ENCODE measurements around the gene IGHMBP2. TPM values are rescaled to one million over a fixed set of nuclear protein-coding genes. Genes with fewer than 3 reads are reported as not detected.

IGHMBP2 gene
- total and polyA plus RNA-seq, 8 donors = 8.5 to 41.3 (median 12.4) TPM

- DNase-seq (no peak), FAIRE-seq (no peak), ATAC-seq (no peak)
- intact Hi-C loops (cut with DNase I) = no loop called here
- Histone ChIP-seq H3K4me3 (no peak overlapping the region), H3K27ac (no peak overlapping the region), H3K4me1 (no peaks in the 10 kb centered on the region), H3K9me3 (no peaks in the 10 kb centered on the region), H3K36me3 (no peaks in the 10 kb centered on the region), H3K27me3 (no peaks in the 10 kb centered on the region)
- TF ChIP-seq CTCF (IDR thresholded peaks at IDR 0.05) = no peak
- WGBS, 2 donors = 82 to 85% methylated on average over 8 of the region's 8 CpGs
Observed at GRCh38 chr11:68857037-68857586, 46.6 kb upstream of the IGHMBP2 start.

DNA sequence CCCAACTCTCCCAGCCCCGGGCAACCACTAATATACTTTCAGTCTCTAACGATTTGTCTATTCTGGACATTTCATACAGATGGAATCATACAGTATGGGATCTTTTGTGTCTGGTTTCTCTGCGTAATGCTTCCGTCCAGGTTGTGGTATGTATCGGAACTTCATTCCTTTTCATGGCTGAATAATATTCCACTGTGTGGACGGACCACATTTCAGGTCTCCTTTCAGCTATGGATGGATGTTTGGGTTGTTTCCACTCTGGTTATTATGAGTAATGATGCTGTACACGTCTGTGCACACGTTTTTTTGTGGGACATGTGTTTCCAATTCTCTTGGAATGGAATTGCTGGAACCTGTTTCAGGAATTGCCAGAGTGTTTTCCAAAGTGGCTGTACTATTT, 44.6 kb upstream of the IGHMBP2 start:
- H3K27ac ChIP-seq = no peak overlapping the region
- H3K4me1 ChIP-seq = no peaks in the 10 kb centered on the region
- ATAC-seq (no peak), DNase-seq (no peak), FAIRE-seq (no peak)
- no peak overlapping the region for H3K4me3 ChIP-seq
- no peaks in the 10 kb centered on the region for H3K9me3 ChIP-seq
- intact Hi-C loops (cut with DNase I) = no loop called here
- no peaks in the 10 kb centered on the region for H3K27me3 ChIP-seq
- TF ChIP-seq CTCF (IDR thresholded peaks at IDR 0.05) = no peak
- WGBS, 2 donors = 76 to 79% methylated on average over 8 of the region's 8 CpGs
- no peaks in the 10 kb centered on the region for H3K36me3 ChIP-seq

- Histone ChIP-seq H3K36me3 (no peaks in the 10 kb centered on the region), H3K4me3 (no peak overlapping the region), H3K4me1 (no peaks in the 10 kb centered on the region), H3K27me3 (no peaks in the 10 kb centered on the region), H3K27ac (no peak overlapping the region), H3K9me3 (no peaks in the 10 kb centered on the region)
- no peak for DNase-seq
- 76 to 79% methylated on average over 6 of the region's 6 CpGs for WGBS, 2 donors
- intact Hi-C loops (cut with DNase I) = no loop called here
- ATAC-seq = no peak
- TF ChIP-seq CTCF (IDR thresholded peaks at IDR 0.05) = no peak
- FAIRE-seq = no peak
Observed at GRCh38 chr11:68862421-68862820, 41.3 kb upstream of the IGHMBP2 start.

DNA sequence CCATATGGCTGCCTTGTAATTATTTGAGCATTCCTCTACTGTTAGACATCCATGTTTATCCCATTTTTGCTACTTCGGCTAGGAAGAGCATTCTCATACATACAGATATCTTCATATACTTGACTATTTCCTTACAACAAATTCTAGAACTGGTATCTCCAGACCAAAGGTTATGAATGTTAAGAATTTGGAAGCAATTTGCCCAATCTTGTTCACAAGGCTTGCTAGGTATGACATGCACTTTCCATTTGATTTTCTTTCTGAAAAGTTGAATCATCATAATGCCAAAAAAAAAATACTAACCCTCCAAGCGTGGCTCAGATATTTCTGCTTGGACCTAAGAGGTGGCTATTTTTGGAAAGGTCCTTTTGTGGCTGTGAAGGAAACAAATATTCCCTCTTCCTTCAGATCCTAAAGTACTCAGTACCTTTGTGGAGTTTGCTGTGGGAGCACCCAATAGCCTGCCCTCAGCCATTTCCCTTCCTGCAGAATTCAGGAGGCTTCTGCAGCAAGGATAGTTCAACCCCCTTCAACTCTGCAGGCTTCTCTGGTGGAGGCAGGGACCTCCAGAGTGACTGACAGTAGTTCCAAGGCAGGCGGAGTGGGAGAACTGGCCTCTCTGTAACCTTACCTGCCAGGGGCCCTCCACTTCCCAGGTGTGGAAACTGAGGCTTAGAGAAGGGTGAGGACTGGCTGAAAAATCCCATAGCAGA, 40.0 kb upstream of the IGHMBP2 start:
- ATAC-seq (no peak), DNase-seq (no peak), FAIRE-seq (no peak)
- H3K27ac ChIP-seq = no peak overlapping the region
- H3K9me3 ChIP-seq = no peaks in the 10 kb centered on the region
- no peak for TF ChIP-seq CTCF (IDR thresholded peaks at IDR 0.05)
- H3K4me3 ChIP-seq = no peak overlapping the region
- H3K36me3 ChIP-seq = no peaks in the 10 kb centered on the region
- H3K27me3 ChIP-seq = no peaks in the 10 kb centered on the region
- H3K4me1 ChIP-seq = no peaks in the 10 kb centered on the region
- intact Hi-C loops (cut with DNase I) = no loop called here
- WGBS, 2 donors = 94 to 98% methylated on average over 3 of the region's 3 CpGs

- no peak for FAIRE-seq
- no peak overlapping the region for H3K4me3 ChIP-seq
- no peaks in the 10 kb centered on the region for H3K4me1 ChIP-seq
- no peak overlapping the region for H3K27ac ChIP-seq
- WGBS, 2 donors = 88 to 92% methylated on average over 11 of the region's 11 CpGs
- no peaks in the 10 kb centered on the region for H3K36me3 ChIP-seq
- DNase-seq = no peak
- H3K27me3 ChIP-seq = no peaks in the 10 kb centered on the region
- no peak for ATAC-seq
- TF ChIP-seq CTCF (IDR thresholded peaks at IDR 0.05) = no peak
- H3K9me3 ChIP-seq = no peaks in the 10 kb centered on the region
- intact Hi-C loops (cut with DNase I) = no loop called here
Observed at GRCh38 chr11:68865241-68865640, 38.5 kb upstream of the IGHMBP2 start.

Data from pancreas (tissue), 10 donors.